HG03159 (cell line): ENCODE data around the gene USP3.
"Not testable (repeated sequence)": the region's sequence is repeated elsewhere in the genome, so short reads cannot be mapped to it uniquely, and the experiment has no call there.

Source experiments
- ATAC-seq: cut with Tn5 transposase; IDR thresholded peaks from one replicate; pipeline ENCODE4 v1.9.1; 2021; ENCODE audit warnings: mild to moderate bottlenecking, moderate library complexity; ENCODE audit not compliant: unreplicated experiment

USP3 gene

GRCh38 chr15:63509955-63510940 lies 5.9 kb downstream of the USP3 start:
- ATAC-seq: no peak

- ATAC-seq: no peak
Observed at GRCh38 chr15:63512148-63512547, 7.8 kb downstream of the USP3 start.

GRCh38 chr15:63513271-63513670 lies 8.9 kb downstream of the USP3 start:
- ATAC-seq: no peak

DNA sequence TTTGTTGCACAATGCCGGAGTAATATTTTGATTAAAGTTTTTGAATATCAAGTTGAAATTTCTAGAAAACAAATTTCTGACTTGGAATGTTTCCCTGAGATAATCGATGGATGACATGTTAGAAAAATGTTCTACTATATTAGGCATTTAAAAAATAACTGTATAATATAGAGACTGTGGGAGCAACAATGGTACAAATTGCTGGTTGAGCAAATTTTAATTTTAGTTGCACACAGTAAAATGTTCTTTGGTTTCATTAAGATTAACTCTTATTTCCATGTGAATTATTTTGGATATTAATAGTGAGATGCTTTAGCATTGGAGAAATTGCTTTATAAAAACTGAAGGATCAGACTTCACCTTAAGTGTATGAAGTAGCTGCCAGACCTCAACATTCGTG lies 9.3 kb downstream of the USP3 start:
- ATAC-seq: no peak

GRCh38 chr15:63514531-63514943 lies 10.1 kb downstream of the USP3 start:
- ATAC-seq: no peak

- no peak for ATAC-seq
Observed at GRCh38 chr15:63517202-63517601, 12.8 kb downstream of the USP3 start.

- ATAC-seq: no peak
Observed at GRCh38 chr15:63517628-63518027, 13.2 kb downstream of the USP3 start.

DNA sequence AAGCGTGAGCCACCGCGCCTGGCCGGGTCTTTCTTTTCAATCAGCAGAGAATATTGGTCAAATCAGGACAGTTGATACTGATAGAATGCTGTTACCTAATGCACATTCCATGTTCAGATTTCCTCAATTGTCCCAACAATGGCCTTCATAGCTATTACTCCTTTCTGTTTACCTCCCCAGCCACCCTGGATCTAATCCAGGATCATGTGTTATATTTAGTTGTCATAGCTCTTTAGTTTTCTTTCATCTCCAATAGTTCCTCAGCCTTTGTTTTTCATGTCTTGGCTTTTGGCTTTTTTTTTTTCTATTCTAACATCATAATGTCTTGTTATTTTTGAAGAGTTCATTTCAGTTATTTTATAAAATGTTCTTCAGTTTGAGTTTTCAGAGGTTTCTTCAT lies 14.6 kb downstream of the USP3 start:
- no peak for ATAC-seq

DNA sequence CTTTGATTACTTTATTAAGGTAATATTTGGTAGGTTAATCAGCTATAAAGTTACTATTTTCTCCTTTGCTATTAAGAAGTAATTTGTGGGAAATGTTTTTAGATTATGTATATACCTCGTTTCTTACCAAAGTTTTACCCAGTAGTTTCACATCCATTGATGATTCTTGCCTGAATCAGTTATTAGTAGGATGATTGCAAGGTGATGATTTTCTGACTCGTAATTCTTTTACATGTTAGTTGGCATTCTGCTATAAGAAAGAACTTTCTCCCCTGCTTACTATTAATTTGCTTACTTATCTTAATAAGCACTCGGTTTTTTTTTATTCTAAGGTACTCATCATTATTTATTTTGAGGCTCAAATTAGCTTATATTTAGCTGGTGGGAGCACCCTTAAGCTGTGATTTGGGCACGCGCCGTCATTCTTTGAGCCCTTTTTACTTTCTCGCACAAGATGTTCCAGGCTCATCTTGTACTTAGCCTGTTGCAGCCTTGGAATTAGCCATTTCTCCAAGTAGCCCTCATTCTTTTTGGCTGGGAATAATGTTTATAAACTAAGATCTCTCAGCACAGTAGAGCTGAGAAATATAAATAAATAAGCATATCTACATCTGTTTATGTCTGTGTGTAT lies 15.3 kb downstream of the USP3 start:
- ATAC-seq: no peak

GRCh38 chr15:63520462-63520861 lies 16.1 kb downstream of the USP3 start:
- ATAC-seq: not testable (repeated sequence)

DNA sequence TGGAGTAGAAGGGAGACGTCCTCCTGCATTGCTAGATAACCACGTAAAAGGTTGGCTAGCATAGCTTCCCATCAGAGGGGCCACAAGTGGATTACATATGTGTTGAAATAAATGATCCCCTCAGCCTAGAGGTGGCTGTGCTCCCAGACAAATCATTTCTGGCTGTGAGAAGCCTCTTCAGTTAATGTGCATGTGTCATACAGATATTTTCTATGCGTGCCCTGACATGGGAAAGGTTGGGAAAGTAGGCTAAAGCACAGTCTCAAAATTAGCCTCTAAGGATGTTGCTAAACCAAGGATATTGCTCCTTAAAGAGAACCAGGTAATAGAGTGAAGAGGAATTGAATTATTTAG lies 17.8 kb downstream of the USP3 start:
- no peak for ATAC-seq

GRCh38 chr15:63523306-63523990 lies 19.1 kb downstream of the USP3 start:
- ATAC-seq: no peak

DNA sequence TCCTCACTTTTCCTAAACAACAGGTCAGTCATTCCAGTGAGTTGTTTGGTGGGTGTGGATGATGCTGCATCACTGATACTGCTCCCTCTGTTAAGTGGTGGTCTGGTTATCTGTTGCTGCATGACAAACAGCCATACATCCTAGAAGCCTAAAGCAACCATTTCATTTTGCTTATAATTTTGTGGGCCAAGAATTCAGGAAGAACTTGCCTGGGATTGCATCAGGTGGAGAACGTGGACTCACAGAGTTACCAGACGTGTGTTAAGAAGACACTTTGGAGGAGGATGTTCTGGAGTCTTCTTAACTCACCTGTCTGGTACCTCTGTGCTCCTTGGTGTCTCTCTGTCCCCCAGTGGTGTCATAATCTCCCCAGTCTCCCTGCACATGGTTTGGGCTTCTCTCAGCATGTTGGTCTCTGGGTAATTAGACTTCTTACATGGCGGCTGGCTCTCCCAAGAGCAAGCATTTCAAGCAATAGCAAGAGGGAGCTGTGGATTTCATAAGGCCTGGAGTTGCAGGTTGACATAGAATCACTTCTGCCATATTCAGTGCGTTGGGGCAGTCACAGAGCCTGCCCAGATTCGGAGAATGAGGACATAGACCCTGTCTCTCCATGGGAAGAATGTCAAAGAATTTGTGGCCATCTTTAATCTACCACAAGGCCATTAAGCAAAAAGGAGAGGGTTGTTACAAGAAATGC lies 20.1 kb downstream of the USP3 start:
- no peak for ATAC-seq

GRCh38 chr15:63526401-63526800 lies 22.0 kb downstream of the USP3 start:
- no peak for ATAC-seq

GRCh38 chr15:63528138-63528659 lies 23.8 kb downstream of the USP3 start:
- no peak for ATAC-seq

DNA sequence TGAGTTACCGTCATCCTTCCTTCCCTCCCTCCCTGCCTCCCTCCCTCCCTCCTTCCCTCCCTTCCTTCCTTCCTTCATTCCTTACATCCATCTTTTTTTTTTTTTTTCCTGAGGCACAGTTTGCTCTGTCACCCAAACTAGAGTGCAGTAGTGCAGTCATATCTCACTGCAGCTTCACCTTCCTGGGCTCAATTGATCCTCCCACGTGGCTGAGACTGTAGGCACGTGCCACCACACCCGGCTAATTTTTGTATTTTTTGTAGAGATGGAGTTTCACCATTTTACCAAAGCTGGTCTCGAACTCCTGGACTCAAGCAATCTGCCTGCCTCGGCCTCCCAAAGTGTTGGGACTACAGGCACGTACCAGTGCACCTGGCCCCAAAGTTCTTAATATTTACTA lies 25.8 kb downstream of the USP3 start:
- ATAC-seq: no peak

- ATAC-seq: no peak
Observed at GRCh38 chr15:63530752-63531299, 26.4 kb downstream of the USP3 start.

DNA sequence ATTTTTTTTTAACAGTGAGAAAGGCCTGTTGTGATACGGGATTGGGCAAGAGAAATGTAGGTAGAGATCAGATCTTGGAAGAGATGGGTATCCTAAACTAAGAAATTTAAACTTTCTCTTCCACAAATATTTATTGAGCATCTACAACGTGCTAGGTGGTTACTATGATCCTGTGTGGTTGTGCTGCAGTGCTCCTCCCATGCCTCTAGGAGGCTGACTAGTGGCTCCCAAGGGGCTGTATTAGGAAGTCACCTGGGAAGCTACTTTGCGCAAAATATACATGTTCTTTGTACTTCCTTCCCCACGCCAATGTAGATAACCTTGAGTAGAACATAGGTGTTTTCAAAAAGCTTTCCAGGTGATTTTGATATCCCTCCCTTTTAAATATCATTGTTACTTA lies 27.2 kb downstream of the USP3 start:
- no peak for ATAC-seq

- ATAC-seq: no peak
Observed at GRCh38 chr15:63532307-63532744, 27.9 kb downstream of the USP3 start.

DNA sequence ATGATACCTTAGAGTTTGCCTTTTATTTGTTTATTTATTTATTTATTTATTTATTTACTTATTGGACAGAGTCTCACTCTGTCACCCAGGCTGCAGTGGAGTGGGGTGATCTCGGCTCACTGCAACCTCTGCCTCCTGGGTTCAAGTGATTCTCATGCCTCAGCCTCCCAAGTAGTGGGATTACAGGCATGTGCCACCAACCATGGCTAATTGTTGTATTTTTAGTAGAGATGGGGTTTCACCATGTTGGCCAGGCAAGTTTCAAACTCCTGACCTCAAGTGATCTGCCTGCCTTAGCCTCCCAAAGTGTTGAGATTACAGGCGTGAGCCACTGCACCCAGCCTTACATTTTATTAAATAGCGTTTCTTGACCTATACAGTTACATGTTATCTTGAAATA lies 30.5 kb downstream of the USP3 start:
- not testable (repeated sequence) for ATAC-seq
